Adrenal gland (tissue), 19 donors: Measurements from ENCODE around the gene TRAT1. TPM values are rescaled to one million over a fixed set of nuclear protein-coding genes. Genes with fewer than 3 reads are reported as not detected.

Experiments used
- DNase-seq, 7 donors: peaks; one replicate each; pipeline ENCODE4 v3.0.0-alpha.2; 2019 to 2020
- H3K27ac ChIP-seq, 5 donors: fragments of 200-600 bp; sonication (generic) in 4 of 5; 1 replicate in 3 of 5; 2 replicates in 2 of 5; pipeline versions ENCODE4 v1.5.1 to v1.8.0; 2016 to 2020; ENCODE audit warnings: mild to moderate bottlenecking in 1 of 5
- H3K27me3 ChIP-seq: fragments of 200-600 bp; 2 replicates; pipeline ENCODE4 v1.8.0; 2021
- H3K36me3 ChIP-seq, 2 donors: fragments of 200-600 bp; replicated peaks in 1 of 2; 1 replicate in 1 of 2; 2 replicates in 1 of 2; pipeline versions ENCODE4 v1.5.1 to v1.8.0; 2018 to 2022
- H3K4me1 ChIP-seq, 2 donors: fragments of 200-600 bp; replicated peaks in 1 of 2; 1 replicate in 1 of 2; 2 replicates in 1 of 2; pipeline versions ENCODE4 v1.5.1 to v1.8.0; 2018 to 2021
- H3K4me3 ChIP-seq, 4 donors: fragments of 200-600 bp; sonication (generic) in 3 of 4; one replicate each; pipeline ENCODE4 v1.5.1; 2016 to 2018
- H3K9me3 ChIP-seq, 3 donors: fragments of 200-600 bp; sonication (generic) in 1 of 3; replicated peaks in 1 of 3; 1 replicate in 2 of 3; 2 replicates in 1 of 3; pipeline versions ENCODE4 v1.5.1 to v1.8.0; 2016 to 2021
- CTCF ChIP-seq, 6 experiments: fragments of 450-650 bp in 4 of 6; fragments of 200-600 bp in 2 of 6; sonication (generic) in 1 of 6; IDR thresholded peaks; 1 replicate in 5 of 6; 2 replicates in 1 of 6; pipeline versions ENCODE4 v1.5.1 to v1.8.0; 2016 to 2021; ENCODE audit warnings: antibody characterized with exemption in 6 of 6, mild to moderate bottlenecking in 2 of 6, moderate library complexity in 1 of 6
- POLR2A ChIP-seq, 2 donors: fragments of 450-650 bp; IDR thresholded peaks; one replicate each; pipeline ENCODE4 v1.6.1; 2017; ENCODE audit warnings: antibody characterized with exemption in 2 of 2, mild to moderate bottlenecking in 2 of 2, moderate library complexity in 1 of 2
- WGBS, 4 donors: extraction: QIAGEN DNeasy Blood & Tissue Kit in 2 of 4; methylation state at CpG; one replicate each; pipeline versions ENCODE4 v1.1.5 to v1.1.7; 2013 to 2017; 5-methylcytosine and 5-hydroxymethylcytosine counted together
- intact Hi-C, 2 donors: fragments of 100-400 bp; cut with DNase I; formaldehyde crosslinking; loops; one replicate each; pipeline versions ENCODE4 v1.14.1 to v1.15.0; 2022 to 2023
- long read RNA-seq, 10 donors: library from polyadenylated mRNA in 3 of 10; unstranded in 2 of 10; stranded (forward) in 1 of 10; transcript quantifications; one replicate each; pipeline ENCODE4 v2.0.0 and lab custom pipeline, GENCODE V29; 2021 to 2026
- polyA plus RNA-seq, 3 donors: library from polyadenylated mRNA; stranded (reverse); fragments of 200-250 nt in 2 of 3; fragments of 350-450 nt in 1 of 3; fragmentation: Illumina TruSeq in 1 of 3; extraction: RNeasy Lipid Tissue Mini Kit (QIAGEN cat#74804) in 1 of 3; gene quantifications; one replicate each; pipeline ENCODE4 v1.2.3, GENCODE V29; 2013 to 2014
- total RNA-seq, 9 donors: library from RNA; depleted of rRNA in 4 of 9; stranded (reverse); fragments of >200 nt in 4 of 9; fragments of 120-200 nt in 1 of 9; fragmentation: NEBNext Ultra II Directional in 1 of 9; extraction: Animal tissue kit (Norgen Biotek cat#: 25700) in 1 of 9; gene quantifications; one replicate each; pipeline versions ENCODE4 v1.1.0 to v1.2.4, GENCODE V29; 2013 to 2023
- donor health status: healthy with polysubstance abuse.
- donor health status: Bipolar disorder and iron deficiency.
- donor health status: DM: yes; HTN: yes; CAD: no.
- donor health status: DM: no; HTN: no; CAD: no.
- donor health status: DM: no; HTN: no; CAD: no.
- donor health status: DM: yes; HTN: yes; CAD: no.

TRAT1 gene
- total RNA-seq: under 1 TPM in 7 of 9 donors, not detected in 2; 0.06 to 0.60 (median 0.37) TPM
- polyA plus RNA-seq: under 1 TPM; 0.03 to 0.18 (median 0.16) TPM
- long read RNA-seq, donor 1: 0 reads
- long read RNA-seq, donor 2: 0 reads
- long read RNA-seq, donor 3: 0 reads
- long read RNA-seq, donor 4: 0 reads
- long read RNA-seq, donor 5, partial matches to known transcripts: 0 of 1 reads
- long read RNA-seq, donor 5, other reads (novel, unspliced or antisense): 0 of 1 reads
- long read RNA-seq, donor 6: 0 reads
- long read RNA-seq, donor 7: 0 reads
- long read RNA-seq, donor 8: 0 reads
- long read RNA-seq, donor 9: 0 reads
- long read RNA-seq, donor 10: 0 reads

GRCh38 chr3:108822123-108822897, at the start of gene TRAT1:
Gene TRAT1, plus strand, starts transcription at chr3:108822786. Its CDS starts 142 bp downstream, at chr3:108822928.
- intact Hi-C loops: no loop called here
- Histone ChIP-seq H3K27me3 (no peaks in the 10 kb centered on the region), H3K4me1 (no peaks in the 10 kb centered on the region), H3K9me3 (no peaks in the 10 kb centered on the region), H3K4me3 (no peak within 1 kb of the TSS), H3K27ac (no peak within 1 kb of the TSS), H3K36me3 (no peaks in the 10 kb centered on the region)
- WGBS, 4 donors: 57 to 63% (median 59%) methylated on average over 6 of the region's 6 CpGs
- TF ChIP-seq POLR2A (IDR thresholded peaks at IDR 0.05) (no peak), CTCF (IDR thresholded peaks at IDR 0.05) (no peak)
- no peak for DNase-seq

GRCh38 chr3:108775649-108776048, 46.9 kb upstream of the TRAT1 start:
- 74 to 91% (median 80%) methylated on average over 1 of the region's 1 CpG for WGBS, 4 donors
- Histone ChIP-seq H3K9me3 (no peaks in the 10 kb centered on the region), H3K27ac (no peak overlapping the region), H3K36me3 (no peaks in the 10 kb centered on the region), H3K27me3 (no peaks in the 10 kb centered on the region), H3K4me3 (no peak overlapping the region), H3K4me1 (no peaks in the 10 kb centered on the region)
- intact Hi-C loops: no loop called here
- no peak for DNase-seq
- no peak for TF ChIP-seq POLR2A (IDR thresholded peaks at IDR 0.05)

- 75 to 88% (median 80%) methylated on average over 3 of the region's 3 CpGs for WGBS, 4 donors
These were observed 43.1 kb upstream of the TRAT1 start for GRCh38 chr3:108779496-108779895.

GRCh38 chr3:108780235-108780634, 42.4 kb upstream of the TRAT1 start:
- intact Hi-C loops: no loop called here
- Histone ChIP-seq H3K27me3 (no peaks in the 10 kb centered on the region), H3K27ac (no peak overlapping the region), H3K4me1 (no peaks in the 10 kb centered on the region), H3K36me3 (no peaks in the 10 kb centered on the region), H3K9me3 (no peaks in the 10 kb centered on the region), H3K4me3 (no peak overlapping the region)
- WGBS, 4 donors: 73 to 86% (median 76%) methylated on average over 4 of the region's 4 CpGs
- no peak for DNase-seq
- TF ChIP-seq CTCF (IDR thresholded peaks at IDR 0.05) (no peak), POLR2A (IDR thresholded peaks at IDR 0.05) (no peak)

More at GRCh38 chr3:108779496-108779895, 43.1 kb upstream of the TRAT1 start:
- no peaks in the 10 kb centered on the region for H3K27me3 ChIP-seq
- H3K4me1 ChIP-seq: no peaks in the 10 kb centered on the region
- H3K27ac ChIP-seq: no peak overlapping the region
- no peak for DNase-seq
- no peaks in the 10 kb centered on the region for H3K36me3 ChIP-seq
- no peak overlapping the region for H3K4me3 ChIP-seq
- intact Hi-C loops: no loop called here
- TF ChIP-seq POLR2A (IDR thresholded peaks at IDR 0.05) (no peak), CTCF (IDR thresholded peaks at IDR 0.05) (no peak)
- H3K9me3 ChIP-seq: no peaks in the 10 kb centered on the region
